Measurements from ENCODE around the gene COL11A2. TPM values are rescaled to one million over a fixed set of nuclear protein-coding genes. Genes with fewer than 3 reads are reported as not detected.

Gene COL11A2
- total RNA-seq, 1 donor from 2014 or later = 3.3 TPM

DNA sequence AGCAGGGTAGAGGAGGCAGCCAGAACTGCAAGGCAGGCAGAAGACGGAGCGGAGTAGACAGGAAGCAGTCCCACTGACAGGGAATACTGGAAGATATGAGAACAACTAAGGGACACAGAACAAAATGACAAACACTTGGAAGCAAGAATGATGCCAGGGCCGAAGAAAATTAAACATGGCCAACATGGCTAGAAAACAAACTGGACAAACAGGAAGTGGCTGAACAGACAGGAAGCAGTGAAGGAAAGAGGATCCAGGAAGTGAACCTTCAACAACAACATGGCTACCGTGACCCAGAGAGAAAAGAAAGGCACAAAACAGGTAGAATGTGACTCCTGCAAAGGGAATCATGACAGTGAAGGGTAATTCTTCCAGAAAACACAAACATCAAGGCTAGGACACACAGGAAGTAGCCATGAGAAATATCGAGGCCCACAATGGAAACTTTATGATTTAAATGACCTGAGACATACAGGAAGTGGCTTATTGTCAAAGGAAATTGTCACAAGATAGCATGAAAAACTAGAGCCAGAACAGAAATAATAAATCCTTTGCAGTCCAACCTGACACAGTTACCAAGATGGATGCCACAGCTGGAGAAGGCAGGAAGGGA is 9.1 kb downstream of the COL11A2 start:
- Mint-ChIP-seq H3K27me3 (ENCODE audit: unreplicated experiment) (peaks cover 13% of the 10 kb centered on the region), H3K27ac (ENCODE audit: unreplicated experiment) (no peak overlapping the region), H3K9me3 (ENCODE audit: unreplicated experiment) (no peaks in the 10 kb centered on the region), H3K36me3 (ENCODE audit: unreplicated experiment) (peaks cover 7% of the 10 kb centered on the region), H3K4me3 (ENCODE audit: unreplicated experiment) (no peak overlapping the region), H3K4me1 (ENCODE audit: unreplicated experiment) (peaks cover 4% of the 10 kb centered on the region)
- TF ChIP-seq, protein P1, sequence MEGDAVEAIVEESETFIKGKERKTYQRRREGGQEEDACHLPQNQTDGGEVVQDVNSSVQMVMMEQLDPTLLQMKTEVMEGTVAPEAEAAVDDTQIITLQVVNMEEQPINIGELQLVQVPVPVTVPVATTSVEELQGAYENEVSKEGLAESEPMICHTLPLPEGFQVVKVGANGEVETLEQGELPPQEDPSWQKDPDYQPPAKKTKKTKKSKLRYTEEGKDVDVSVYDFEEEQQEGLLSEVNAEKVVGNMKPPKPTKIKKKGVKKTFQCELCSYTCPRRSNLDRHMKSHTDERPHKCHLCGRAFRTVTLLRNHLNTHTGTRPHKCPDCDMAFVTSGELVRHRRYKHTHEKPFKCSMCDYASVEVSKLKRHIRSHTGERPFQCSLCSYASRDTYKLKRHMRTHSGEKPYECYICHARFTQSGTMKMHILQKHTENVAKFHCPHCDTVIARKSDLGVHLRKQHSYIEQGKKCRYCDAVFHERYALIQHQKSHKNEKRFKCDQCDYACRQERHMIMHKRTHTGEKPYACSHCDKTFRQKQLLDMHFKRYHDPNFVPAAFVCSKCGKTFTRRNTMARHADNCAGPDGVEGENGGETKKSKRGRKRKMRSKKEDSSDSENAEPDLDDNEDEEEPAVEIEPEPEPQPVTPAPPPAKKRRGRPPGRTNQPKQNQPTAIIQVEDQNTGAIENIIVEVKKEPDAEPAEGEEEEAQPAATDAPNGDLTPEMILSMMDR (IDR thresholded peaks at IDR 0.05) = no peak
- DNase-seq (ENCODE audit: extremely low spot score, unreplicated experiment) = no peak

DNA sequence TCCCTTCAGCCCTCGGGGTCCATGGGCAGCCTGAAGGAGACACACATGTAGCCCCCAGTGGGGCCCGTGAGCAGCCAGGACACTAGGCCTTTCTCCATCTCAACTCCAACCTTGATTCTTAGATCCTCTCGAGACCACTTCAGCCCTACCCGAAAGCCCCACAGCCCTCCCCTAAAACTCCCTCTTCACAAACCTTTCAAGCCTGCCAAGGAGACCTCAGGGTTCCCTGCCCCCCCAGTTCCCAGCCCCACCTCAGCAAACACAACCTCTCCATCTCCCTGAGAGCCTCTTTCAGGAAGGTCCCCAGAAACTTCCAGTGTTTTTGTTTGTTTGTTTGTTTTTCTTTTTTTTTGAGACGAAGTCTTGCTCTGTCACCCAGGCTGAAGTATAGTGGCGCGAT is 11.1 kb downstream of the COL11A2 start:
- no peak overlapping the region for H3K27ac Mint-ChIP-seq (ENCODE audit: unreplicated experiment)
- H3K36me3 Mint-ChIP-seq (ENCODE audit: unreplicated experiment) = no peaks in the 10 kb centered on the region
- H3K4me1 Mint-ChIP-seq (ENCODE audit: unreplicated experiment) = peaks cover 24% of the 10 kb centered on the region
- H3K9me3 Mint-ChIP-seq (ENCODE audit: unreplicated experiment) = no peaks in the 10 kb centered on the region
- TF ChIP-seq, protein P1 (IDR thresholded peaks at IDR 0.05) = no peak
- no peak for DNase-seq (ENCODE audit: extremely low spot score, unreplicated experiment)
- H3K27me3 Mint-ChIP-seq (ENCODE audit: unreplicated experiment) = peaks cover 1% of the 10 kb centered on the region
- H3K4me3 Mint-ChIP-seq (ENCODE audit: unreplicated experiment) = no peak overlapping the region

DNA sequence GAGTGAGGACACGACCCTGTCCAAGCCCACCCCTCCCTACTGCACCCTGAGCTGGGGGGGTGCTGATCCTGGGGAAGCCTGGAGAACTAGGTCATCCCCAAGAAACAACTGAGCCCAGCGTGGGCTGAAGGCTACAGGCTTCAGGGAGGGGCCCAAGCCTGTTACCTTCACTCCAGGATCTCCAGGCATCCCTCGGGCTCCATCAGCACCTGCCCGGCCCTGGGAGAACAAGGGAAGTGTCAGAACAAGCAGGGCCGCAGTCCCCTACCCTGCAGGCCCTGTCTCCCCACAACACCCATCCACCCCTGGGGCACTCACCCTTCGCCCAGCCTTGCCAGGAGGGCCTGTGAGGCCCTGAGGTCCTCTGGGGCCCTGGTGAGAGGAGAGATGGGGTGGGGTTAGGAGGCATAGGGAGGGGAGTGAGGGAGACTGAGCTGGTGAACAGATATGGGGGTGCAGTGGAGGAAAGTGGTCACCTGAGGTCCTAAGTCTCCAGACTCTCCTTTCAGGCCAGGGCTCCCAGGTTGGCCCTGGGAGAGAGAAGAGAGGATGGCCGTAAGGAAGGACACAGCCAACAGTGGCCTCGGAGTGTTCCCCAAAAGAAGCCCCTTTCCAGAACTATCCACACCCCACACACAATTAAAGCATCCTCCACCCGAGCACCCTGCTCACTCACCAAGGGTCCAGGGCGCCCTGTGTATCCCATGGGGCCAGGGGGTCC is 13.4 kb downstream of the COL11A2 start:
- H3K27ac Mint-ChIP-seq (ENCODE audit: unreplicated experiment) = no peak overlapping the region
- peaks cover 7% of the 10 kb centered on the region for H3K27me3 Mint-ChIP-seq (ENCODE audit: unreplicated experiment)
- TF ChIP-seq, protein P1 (IDR thresholded peaks at IDR 0.05) = no peak
- H3K36me3 Mint-ChIP-seq (ENCODE audit: unreplicated experiment) = no peaks in the 10 kb centered on the region
- no peak for DNase-seq (ENCODE audit: extremely low spot score, unreplicated experiment)
- H3K4me1 Mint-ChIP-seq (ENCODE audit: unreplicated experiment) = peaks cover 25% of the 10 kb centered on the region
- no peak overlapping the region for H3K4me3 Mint-ChIP-seq (ENCODE audit: unreplicated experiment)
- no peaks in the 10 kb centered on the region for H3K9me3 Mint-ChIP-seq (ENCODE audit: unreplicated experiment)

DNA sequence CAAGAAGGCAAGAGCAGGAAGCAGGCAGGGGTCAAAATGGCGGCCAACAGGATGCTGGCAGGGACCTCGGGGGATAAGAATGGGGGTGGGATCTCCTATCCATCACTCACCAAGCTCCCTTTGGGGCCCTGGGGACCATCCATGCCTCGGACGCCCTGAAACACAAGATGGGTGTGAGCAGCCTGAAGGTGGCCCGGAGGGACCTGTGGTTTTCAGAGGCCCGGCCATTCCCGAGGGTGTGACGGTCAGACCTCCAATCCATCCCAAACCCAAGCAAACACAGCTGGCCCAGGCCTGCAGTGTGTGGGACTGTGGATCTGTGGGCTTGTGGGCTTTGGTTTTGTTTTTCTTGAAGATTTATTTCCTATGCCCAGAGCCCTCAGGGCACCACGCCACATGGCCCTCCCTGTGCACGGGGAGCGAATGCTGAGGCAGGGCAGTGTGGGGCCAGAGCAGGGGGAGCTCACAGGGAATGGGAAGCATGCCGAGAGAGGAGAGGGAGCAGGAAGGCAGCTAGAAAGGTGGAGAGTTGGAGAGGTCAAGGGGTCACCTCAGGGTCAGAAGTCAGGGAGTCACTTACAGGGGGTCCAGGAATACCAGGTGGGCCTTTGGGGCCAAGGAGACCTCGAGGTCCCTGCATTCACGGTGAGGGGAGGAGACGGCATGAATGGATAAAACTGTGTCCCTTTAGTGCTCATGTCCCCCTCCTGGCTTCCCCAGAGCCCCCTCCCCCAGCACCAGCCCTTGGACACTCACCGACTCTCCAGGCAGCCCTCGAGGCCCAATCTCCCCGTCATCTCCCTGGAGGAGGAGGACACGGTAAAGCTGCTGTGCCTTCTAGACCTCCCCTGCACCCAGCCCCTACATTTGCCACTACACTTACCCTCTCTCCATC is 14.5 kb downstream of the COL11A2 start:
- H3K27ac Mint-ChIP-seq (ENCODE audit: unreplicated experiment) = peak overlapping the region; percentile 83

More for the DNA sequence above, 14.5 kb downstream of the COL11A2 start:
- TF ChIP-seq, protein P1 (IDR thresholded peaks at IDR 0.05) = no peak
- H3K36me3 Mint-ChIP-seq (ENCODE audit: unreplicated experiment) = no peaks in the 10 kb centered on the region
- H3K27me3 Mint-ChIP-seq (ENCODE audit: unreplicated experiment) = peaks cover 9% of the 10 kb centered on the region
- peak; percentile 91 for DNase-seq (ENCODE audit: extremely low spot score, unreplicated experiment)
- H3K4me1 Mint-ChIP-seq (ENCODE audit: unreplicated experiment) = peaks cover 25% of the 10 kb centered on the region
- H3K4me3 Mint-ChIP-seq (ENCODE audit: unreplicated experiment) = no peak overlapping the region
- H3K9me3 Mint-ChIP-seq (ENCODE audit: unreplicated experiment) = no peaks in the 10 kb centered on the region
